ENCODE measurements around the gene RNU1-3. TPM values are rescaled to one million over a fixed set of nuclear protein-coding genes. Genes with fewer than 3 reads are reported as not detected.
"Not testable (repeated sequence)": the region's sequence is repeated elsewhere in the genome, so short reads cannot be mapped to it uniquely, and the experiment has no call there.

The RNU1-3 gene
- total and polyA plus RNA-seq, 4 donors: under 0.01 to 16.7 (median under 0.01) TPM; not detected in 1

- not testable (repeated sequence) for H3K27me3 ChIP-seq (ENCODE audit: control insufficient read depth in 4 of 4, insufficient read depth in 4 of 4, low read length in 3 of 4); H3K27ac ChIP-seq (ENCODE audit: low read depth in 1 of 2, low read length in 2 of 2); DNase-seq (ENCODE audit: low spot score); H3K9me3 ChIP-seq (ENCODE audit: control insufficient read depth in 4 of 4, low read length in 3 of 4); H3K9ac ChIP-seq (ENCODE audit: low read depth in 1 of 2, low read length in 2 of 2); H3K4me3 ChIP-seq (ENCODE audit: low read depth in 1 of 3, low read length in 3 of 3)
- H3K4me1 ChIP-seq (ENCODE audit: control insufficient read depth in 4 of 4, insufficient read depth in 4 of 4, low read length in 3 of 4): peaks cover 4 to 29% (median 22%) of the 10 kb centered on the region in 4 donors
- H3K36me3 ChIP-seq (ENCODE audit: control insufficient read depth in 4 of 4, insufficient read depth in 3 of 4, low read depth in 1 of 4, low read length in 3 of 4): peaks cover 7 to 19% (median 14%) of the 10 kb centered on the region in 4 donors
- WGBS: 90% methylated on average over 6 of the region's 6 CpGs
Observed at GRCh38 chr1:16637941-16638778, 28.6 kb downstream of the RNU1-3 start.

DNA sequence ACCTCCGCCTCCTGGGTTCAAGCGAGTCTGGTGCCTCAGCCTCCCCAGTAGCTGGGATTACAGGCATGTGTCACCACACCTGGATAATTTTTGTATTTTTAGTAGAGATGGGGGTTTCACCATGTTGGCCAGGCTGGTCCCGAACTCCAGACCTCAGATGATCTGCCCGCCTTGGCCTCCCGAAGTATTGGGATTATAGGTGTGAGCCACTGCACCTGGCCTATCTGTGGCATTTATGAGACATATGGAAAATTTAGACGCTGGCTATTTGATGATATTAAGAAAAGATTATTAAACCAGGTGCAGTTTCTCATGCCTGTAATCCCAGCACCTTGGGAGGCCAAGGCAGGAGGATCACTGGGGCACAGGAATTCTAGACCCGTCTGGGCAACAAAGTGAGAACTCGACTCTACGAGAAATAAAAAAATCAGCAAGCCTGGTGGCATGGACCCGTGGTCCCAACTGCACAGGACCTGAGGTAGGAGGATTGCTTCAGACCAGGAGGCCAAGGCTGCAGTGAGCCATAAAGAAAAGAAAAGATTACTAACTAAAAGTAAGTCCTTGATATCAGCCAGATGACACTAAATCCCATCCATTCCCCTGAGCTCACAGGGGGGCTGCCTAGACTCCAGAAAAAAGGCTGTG, 30.1 kb downstream of the RNU1-3 start:
- H3K9me3 ChIP-seq (ENCODE audit: control insufficient read depth in 4 of 4, low read length in 3 of 4); H3K27me3 ChIP-seq (ENCODE audit: control insufficient read depth in 4 of 4, insufficient read depth in 4 of 4, low read length in 3 of 4); H3K27ac ChIP-seq (ENCODE audit: low read depth in 1 of 2, low read length in 2 of 2); H3K9ac ChIP-seq (ENCODE audit: low read depth in 1 of 2, low read length in 2 of 2); DNase-seq (ENCODE audit: low spot score); H3K4me3 ChIP-seq (ENCODE audit: low read depth in 1 of 3, low read length in 3 of 3): not testable (repeated sequence)
- WGBS: 92% methylated on average over 10 of the region's 10 CpGs
- Histone ChIP-seq H3K36me3 (ENCODE audit: control insufficient read depth in 4 of 4, insufficient read depth in 3 of 4, low read depth in 1 of 4, low read length in 3 of 4) (peaks cover 17 to 33% (median 27%) of the 10 kb centered on the region in 4 donors), H3K4me1 (ENCODE audit: control insufficient read depth in 4 of 4, insufficient read depth in 4 of 4, low read length in 3 of 4) (peaks cover 0 to 15% (median 11%) of the 10 kb centered on the region in 4 donors)

- H3K9me3 ChIP-seq (ENCODE audit: control insufficient read depth in 4 of 4, low read length in 3 of 4); DNase-seq (ENCODE audit: low spot score); H3K27me3 ChIP-seq (ENCODE audit: control insufficient read depth in 4 of 4, insufficient read depth in 4 of 4, low read length in 3 of 4); H3K4me3 ChIP-seq (ENCODE audit: low read depth in 1 of 3, low read length in 3 of 3); H3K27ac ChIP-seq (ENCODE audit: low read depth in 1 of 2, low read length in 2 of 2); H3K9ac ChIP-seq (ENCODE audit: low read depth in 1 of 2, low read length in 2 of 2): not testable (repeated sequence)
- Histone ChIP-seq H3K4me1 (ENCODE audit: control insufficient read depth in 4 of 4, insufficient read depth in 4 of 4, low read length in 3 of 4) (peaks cover 0 to 15% (median 11%) of the 10 kb centered on the region in 4 donors), H3K36me3 (ENCODE audit: control insufficient read depth in 4 of 4, insufficient read depth in 3 of 4, low read depth in 1 of 4, low read length in 3 of 4) (peaks cover 21 to 40% (median 32%) of the 10 kb centered on the region in 4 donors)
- 97% methylated on average over 5 of the region's 5 CpGs for WGBS
Observed at GRCh38 chr1:16635959-16636358, 30.8 kb downstream of the RNU1-3 start.

- H3K4me1 ChIP-seq (ENCODE audit: control insufficient read depth in 4 of 4, insufficient read depth in 4 of 4, low read length in 3 of 4); H3K4me3 ChIP-seq (ENCODE audit: low read depth in 1 of 3, low read length in 3 of 3); H3K9me3 ChIP-seq (ENCODE audit: control insufficient read depth in 4 of 4, low read length in 3 of 4); H3K27ac ChIP-seq (ENCODE audit: low read depth in 1 of 2, low read length in 2 of 2); H3K27me3 ChIP-seq (ENCODE audit: control insufficient read depth in 4 of 4, insufficient read depth in 4 of 4, low read length in 3 of 4); H3K9ac ChIP-seq (ENCODE audit: low read depth in 1 of 2, low read length in 2 of 2): not testable (repeated sequence)
- H3K36me3 ChIP-seq (ENCODE audit: control insufficient read depth in 4 of 4, insufficient read depth in 3 of 4, low read depth in 1 of 4, low read length in 3 of 4): peaks cover 39 to 60% (median 47%) of the 10 kb centered on the region in 4 donors
- peak; percentile 35 for DNase-seq (ENCODE audit: low spot score)
- WGBS: 96% methylated on average over 6 of the region's 6 CpGs
Observed at GRCh38 chr1:16633540-16634282, 33.0 kb downstream of the RNU1-3 start.

DNA sequence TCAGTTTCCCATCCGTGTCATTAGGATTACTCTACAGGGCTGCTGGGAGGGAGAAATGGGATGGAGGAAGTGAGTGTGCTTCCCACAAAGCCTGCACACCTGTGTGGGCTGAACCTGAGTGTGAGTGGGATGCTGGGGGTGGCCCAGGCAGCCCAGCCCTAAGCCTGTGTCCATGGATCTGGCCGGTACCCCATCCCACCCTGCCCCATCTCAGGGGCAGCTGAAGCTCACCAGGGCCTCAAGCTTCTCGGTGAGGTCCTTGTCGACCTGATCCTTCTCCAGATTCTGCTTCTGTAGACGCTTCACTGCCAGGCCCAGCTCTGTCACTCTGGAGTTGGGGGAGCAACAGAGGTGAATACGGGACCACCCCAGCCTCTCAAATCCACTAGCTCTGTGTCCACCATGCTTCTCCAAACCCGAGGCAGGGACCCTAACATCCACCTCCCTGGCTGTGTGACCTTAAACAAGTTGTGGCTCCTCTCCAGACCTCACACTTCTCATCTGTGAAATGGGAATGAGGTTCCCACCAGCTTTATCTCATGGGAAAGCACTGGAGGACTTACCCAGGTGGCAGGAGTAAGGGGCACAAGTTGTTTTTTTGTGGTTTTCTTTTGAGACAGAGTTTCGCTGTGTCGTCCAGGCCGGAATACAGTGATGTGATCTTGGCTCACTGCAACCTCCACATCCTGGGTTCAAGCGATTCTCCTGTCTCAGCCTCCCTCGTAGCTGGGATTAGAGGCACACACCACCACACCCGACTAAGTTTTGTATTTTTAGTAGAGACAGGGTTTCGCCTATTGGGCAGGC, 34.5 kb downstream of the RNU1-3 start:
- WGBS: 93% methylated on average over 14 of the region's 14 CpGs
- H3K9me3 ChIP-seq (ENCODE audit: control insufficient read depth in 4 of 4, low read length in 3 of 4); H3K4me3 ChIP-seq (ENCODE audit: low read depth in 1 of 3, low read length in 3 of 3); H3K4me1 ChIP-seq (ENCODE audit: control insufficient read depth in 4 of 4, insufficient read depth in 4 of 4, low read length in 3 of 4); H3K27ac ChIP-seq (ENCODE audit: low read depth in 1 of 2, low read length in 2 of 2); H3K9ac ChIP-seq (ENCODE audit: low read depth in 1 of 2, low read length in 2 of 2); H3K27me3 ChIP-seq (ENCODE audit: control insufficient read depth in 4 of 4, insufficient read depth in 4 of 4, low read length in 3 of 4): not testable (repeated sequence)
- H3K36me3 ChIP-seq (ENCODE audit: control insufficient read depth in 4 of 4, insufficient read depth in 3 of 4, low read depth in 1 of 4, low read length in 3 of 4): peaks cover 45 to 68% (median 54%) of the 10 kb centered on the region in 4 donors
- peak; percentile 31 for DNase-seq (ENCODE audit: low spot score)

All from liver (tissue), 9 donors.